Esophagus (tissue), 2 donors: ENCODE data around the gene NFIA. TPM values are rescaled to one million over a fixed set of nuclear protein-coding genes. Genes with fewer than 3 reads are reported as not detected.

Experiments used
- H3K27ac ChIP-seq, 2 donors: one replicate each; pipeline ENCODE4 v1.5.1; 2013; ENCODE audit warnings: low read depth in 2 of 2, mild to moderate bottlenecking in 2 of 2, inconsistent platforms in 1 of 2, low read length in 1 of 2, moderate library complexity in 1 of 2
- H3K27me3 ChIP-seq, 2 donors: one replicate each; pipeline ENCODE4 v1.6.1; 2013; ENCODE audit warnings: low read length in 2 of 2, control low read depth in 1 of 2, mild to moderate bottlenecking in 1 of 2; ENCODE audit not compliant: insufficient read depth in 2 of 2, control insufficient read depth in 1 of 2
- H3K36me3 ChIP-seq, 2 donors: one replicate each; pipeline ENCODE4 v1.6.1; 2013; ENCODE audit warnings: low read length in 1 of 2; ENCODE audit not compliant: control insufficient read depth in 2 of 2, insufficient read depth in 2 of 2
- H3K4me1 ChIP-seq, 2 donors: one replicate each; pipeline ENCODE4 v1.6.1; 2013; ENCODE audit warnings: low read length in 1 of 2; ENCODE audit not compliant: control insufficient read depth in 2 of 2, insufficient read depth in 2 of 2
- H3K4me3 ChIP-seq, 2 donors: one replicate each; pipeline ENCODE4 v1.5.1; 2013; ENCODE audit warnings: low read length in 2 of 2, mild to moderate bottlenecking in 2 of 2, low read depth in 1 of 2, moderate library complexity in 1 of 2
- H3K9me3 ChIP-seq, 2 donors: one replicate each; pipeline ENCODE4 v1.6.1; 2013; ENCODE audit warnings: mild to moderate bottlenecking in 2 of 2, low read depth in 1 of 2, low read length in 1 of 2, moderate library complexity in 1 of 2; ENCODE audit not compliant: control insufficient read depth in 2 of 2, insufficient read depth in 1 of 2
- whole genome bisulfite sequencing, 2 donors: extraction: QIAGEN DNeasy Blood & Tissue Kit; methylation state at CpG; one replicate each; pipeline ENCODE4 v1.1.7; 2013; 5-methylcytosine and 5-hydroxymethylcytosine counted together
- polyA plus RNA-seq, 2 donors: library from polyadenylated mRNA; stranded (reverse); fragments of 200-250 nt; gene quantifications; one replicate each; pipeline ENCODE4 v1.2.3, GENCODE V29; 2013
- donor health status: healthy with polysubstance abuse.
- donor health status: Bipolar disorder and iron deficiency.

Gene NFIA
- polyA plus RNA-seq, 2 donors, result 9.0 to 11.0 TPM

- 64 to 68% methylated on average over 3 of the region's 3 CpGs for WGBS, 2 donors
- Histone ChIP-seq H3K9me3 (no peaks in the 10 kb centered on the region), H3K4me1 (no peaks in the 10 kb centered on the region), H3K27me3 (no peaks in the 10 kb centered on the region), H3K36me3 (no peaks in the 10 kb centered on the region), H3K27ac (no peak overlapping the region), H3K4me3 (no peak overlapping the region)
Measured at GRCh38 chr1:61285371-61285885, 203.1 kb downstream of the NFIA start.

DNA sequence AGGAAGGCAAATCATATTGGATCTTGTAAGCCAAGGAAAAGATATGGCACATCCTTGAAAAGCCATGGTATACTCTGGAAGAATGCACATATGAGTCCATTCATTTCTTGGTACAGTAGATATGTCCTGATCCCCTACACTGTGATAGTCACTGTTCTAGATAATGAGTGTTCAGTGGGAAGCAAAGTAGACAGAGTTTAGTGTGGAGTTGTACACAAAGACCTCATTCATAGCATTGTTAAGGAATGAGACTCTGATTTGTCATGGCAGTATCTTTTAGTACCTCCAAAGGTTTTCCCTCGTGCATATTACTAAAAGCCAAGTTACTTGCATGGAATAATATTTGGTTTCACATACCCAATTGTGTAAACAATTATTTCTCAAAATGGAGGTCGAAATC lies 204.7 kb downstream of the NFIA start:
- Histone ChIP-seq H3K36me3 (no peaks in the 10 kb centered on the region), H3K27me3 (no peaks in the 10 kb centered on the region), H3K9me3 (no peaks in the 10 kb centered on the region), H3K4me1 (no peaks in the 10 kb centered on the region), H3K27ac (no peak overlapping the region), H3K4me3 (no peak overlapping the region)
- 77 to 87% methylated on average over 2 of the region's 2 CpGs for WGBS, 2 donors

- Histone ChIP-seq H3K4me1 (no peaks in the 10 kb centered on the region), H3K27me3 (no peaks in the 10 kb centered on the region), H3K4me3 (no peak overlapping the region), H3K27ac (no peak overlapping the region), H3K9me3 (no peaks in the 10 kb centered on the region), H3K36me3 (no peaks in the 10 kb centered on the region)
- WGBS, 2 donors, result 72 to 74% methylated on average over 2 of the region's 2 CpGs
Measured at GRCh38 chr1:61287734-61288133, 205.4 kb downstream of the NFIA start.

DNA sequence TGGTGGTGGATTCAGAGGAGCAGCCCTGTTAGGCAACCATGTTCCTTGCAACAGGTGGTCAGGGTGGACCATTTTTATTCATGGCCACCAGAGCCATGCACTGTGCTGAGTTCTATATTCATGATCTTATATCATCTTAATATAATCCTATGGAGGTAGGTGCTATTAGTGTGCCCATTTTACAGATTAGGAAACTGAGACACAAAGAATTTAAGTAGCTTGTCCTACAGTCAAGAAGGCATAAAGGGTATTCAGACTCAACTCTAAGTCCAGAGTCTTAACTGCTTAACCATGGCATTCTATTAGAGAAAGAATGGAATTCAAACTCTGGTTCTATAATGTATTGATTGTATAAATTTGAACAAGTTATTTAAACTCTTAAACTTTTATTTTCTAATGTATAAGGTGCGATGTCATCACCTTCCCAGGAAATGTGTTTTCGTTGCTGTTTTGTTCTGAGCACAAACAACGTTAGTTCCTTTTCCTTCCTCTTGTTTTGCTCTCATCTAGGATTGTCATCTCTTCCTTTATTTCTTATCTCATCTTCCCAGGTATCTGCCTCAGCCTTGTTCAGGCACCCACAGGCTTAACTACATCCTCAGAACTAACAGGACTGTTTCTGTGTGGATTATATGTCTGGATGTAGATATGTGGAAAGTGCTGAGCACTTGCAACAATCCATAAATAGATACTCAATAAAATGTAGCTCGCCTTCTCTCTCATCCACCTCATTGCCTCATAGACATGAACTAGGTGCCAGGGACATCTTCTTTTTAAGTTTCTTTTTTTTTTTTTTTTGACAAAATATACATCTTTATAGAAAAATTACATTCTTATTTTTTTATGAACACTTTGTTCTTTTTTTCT lies 207.1 kb downstream of the NFIA start:
- WGBS, 2 donors, result 73 to 85% methylated on average over 4 of the region's 4 CpGs
- Histone ChIP-seq H3K27me3 (no peaks in the 10 kb centered on the region), H3K27ac (no peak overlapping the region)

GRCh38 chr1:61290525-61290924 lies 208.2 kb downstream of the NFIA start:
- no peak overlapping the region for H3K4me3 ChIP-seq
- 76 to 78% methylated on average over 3 of the region's 3 CpGs for WGBS, 2 donors
- no peaks in the 10 kb centered on the region for H3K4me1 ChIP-seq
- H3K27ac ChIP-seq, result no peak overlapping the region
- H3K9me3 ChIP-seq, result no peaks in the 10 kb centered on the region
- H3K36me3 ChIP-seq, result no peaks in the 10 kb centered on the region
- H3K27me3 ChIP-seq, result no peaks in the 10 kb centered on the region

More for the DNA sequence above, 207.1 kb downstream of the NFIA start:
- Histone ChIP-seq H3K4me3 (no peak overlapping the region), H3K4me1 (no peaks in the 10 kb centered on the region), H3K36me3 (no peaks in the 10 kb centered on the region), H3K9me3 (no peaks in the 10 kb centered on the region)

DNA sequence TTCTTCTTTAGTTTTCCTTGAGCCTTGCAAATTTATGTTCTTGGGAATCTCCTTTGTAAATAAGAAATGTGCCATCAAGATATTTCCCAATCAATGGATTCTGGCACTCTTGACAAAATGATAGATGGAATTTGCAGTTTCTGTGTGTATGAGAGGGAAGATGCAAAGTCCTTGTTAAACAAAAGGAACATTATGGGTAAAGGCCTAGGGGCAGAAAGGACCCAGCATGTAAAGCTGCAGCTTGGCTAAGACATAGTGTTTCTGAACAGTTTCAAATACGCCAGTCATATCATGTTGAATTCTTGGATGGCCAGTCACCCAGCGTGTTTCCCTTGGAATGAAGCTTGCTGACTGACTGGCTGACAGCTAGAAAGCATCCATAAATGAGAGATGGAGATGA lies 210.8 kb downstream of the NFIA start:
- no peaks in the 10 kb centered on the region for H3K4me1 ChIP-seq
- H3K9me3 ChIP-seq, result no peaks in the 10 kb centered on the region
- H3K27ac ChIP-seq, result no peak overlapping the region
- 48 to 66% methylated on average over 2 of the region's 2 CpGs for WGBS, 2 donors
- no peaks in the 10 kb centered on the region for H3K36me3 ChIP-seq
- no peaks in the 10 kb centered on the region for H3K27me3 ChIP-seq
- no peak overlapping the region for H3K4me3 ChIP-seq

- H3K9me3 ChIP-seq, result no peaks in the 10 kb centered on the region
- no peak overlapping the region for H3K4me3 ChIP-seq
- no peaks in the 10 kb centered on the region for H3K27me3 ChIP-seq
- H3K27ac ChIP-seq, result no peak overlapping the region
- no peaks in the 10 kb centered on the region for H3K4me1 ChIP-seq
- 77 to 79% methylated on average over 2 of the region's 2 CpGs for WGBS, 2 donors
- no peaks in the 10 kb centered on the region for H3K36me3 ChIP-seq
Measured at GRCh38 chr1:61293986-61294504, 211.7 kb downstream of the NFIA start.

DNA sequence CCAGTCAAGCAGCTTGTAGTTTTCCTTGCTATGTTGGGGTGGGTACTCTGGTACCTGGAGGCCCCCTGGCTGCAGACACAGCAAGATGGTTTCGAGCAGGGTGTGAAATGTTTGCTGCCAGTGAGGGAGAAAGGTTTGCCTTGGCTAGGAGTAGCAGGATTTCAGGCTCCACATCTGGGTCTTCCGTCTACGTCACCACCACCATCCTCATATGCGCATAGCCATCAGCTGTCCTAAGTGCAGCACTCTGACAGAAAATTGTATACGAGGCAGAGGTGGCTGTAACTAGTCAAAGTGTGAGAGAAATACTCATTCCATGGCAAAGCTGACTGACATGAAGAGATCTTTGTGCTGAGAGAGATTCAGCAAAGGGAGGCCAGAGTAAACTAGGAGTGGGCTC lies 212.6 kb downstream of the NFIA start:
- no peaks in the 10 kb centered on the region for H3K4me1 ChIP-seq
- H3K9me3 ChIP-seq, result no peaks in the 10 kb centered on the region
- 93 to 94% methylated on average over 5 of the region's 5 CpGs for WGBS, 2 donors
- H3K4me3 ChIP-seq, result no peak overlapping the region
- no peak overlapping the region for H3K27ac ChIP-seq
- H3K36me3 ChIP-seq, result no peaks in the 10 kb centered on the region
- no peaks in the 10 kb centered on the region for H3K27me3 ChIP-seq

- H3K9me3 ChIP-seq, result no peaks in the 10 kb centered on the region
- H3K4me3 ChIP-seq, result no peak overlapping the region
- H3K36me3 ChIP-seq, result no peaks in the 10 kb centered on the region
- H3K27me3 ChIP-seq, result no peaks in the 10 kb centered on the region
- 66 to 77% methylated on average over 2 of the region's 2 CpGs for WGBS, 2 donors
- no peak overlapping the region for H3K27ac ChIP-seq
- no peaks in the 10 kb centered on the region for H3K4me1 ChIP-seq
Measured at GRCh38 chr1:61295818-61296537, 213.6 kb downstream of the NFIA start.
